H1 (cell line): ENCODE data around the gene USP35. TPM values are rescaled to one million over a fixed set of nuclear protein-coding genes. Genes with fewer than 3 reads are reported as not detected.

ENCODE experiments used
- CTCF ChIA-PET: fragments of 300-600 bp; sonication (Branson Sonifier 250); formaldehyde crosslinking; loops from one replicate; lab custom pipeline; 2021; ENCODE audit not compliant: partially characterized antibody; lab: Charles Lee
- POLR2A ChIA-PET: fragments of 300-600 bp; sonication (Branson Sonifier 250); formaldehyde crosslinking; loops from one replicate; lab custom pipeline; 2021; ENCODE audit warnings: inconsistent platforms; ENCODE audit not compliant: partially characterized antibody; lab: Charles Lee
- DNase-seq, 2 experiments: peaks; one replicate each; pipeline versions ENCODE4 v3.0.0 to v3.0.0-alpha.2; 2010 to 2022; ENCODE audit warnings: low spot score in 2 of 2, low read depth in 1 of 2, mixed read lengths in 1 of 2
- FAIRE-seq: peaks from 2 replicates; lab custom pipeline; 2011; peaks lifted over from hg19 to GRCh38; lab: Jason Lieb, UNC
- H2AFZ ChIP-seq: 2 replicates; pipeline ENCODE4 v1.8.1; 2012; ENCODE audit warnings: low read length, inconsistent platforms
- H2AK5ac ChIP-seq: 2 replicates; pipeline ENCODE4 v1.6.1; 2013; ENCODE audit warnings: low read depth, low read length
- H2BK120ac ChIP-seq: replicated peaks from 2 replicates; pipeline ENCODE3; 2013; ENCODE audit warnings: low read depth, low read length, inconsistent platforms
- H2BK12ac ChIP-seq: 2 replicates; pipeline ENCODE4 v1.6.1; 2013; ENCODE audit warnings: low read depth, low read length
- H2BK15ac ChIP-seq: 2 replicates; pipeline ENCODE4 v1.6.1; 2013; ENCODE audit warnings: low read length
- H2BK20ac ChIP-seq: 2 replicates; pipeline ENCODE4 v1.6.1; 2013; ENCODE audit warnings: low read length
- H2BK5ac ChIP-seq: 2 replicates; pipeline ENCODE4 v1.6.1; 2013; ENCODE audit warnings: low read depth, low read length
- H3K14ac ChIP-seq: 2 replicates; pipeline ENCODE4 v1.6.1; 2013; ENCODE audit warnings: inconsistent platforms; ENCODE audit not compliant: insufficient read length
- H3K18ac ChIP-seq: 2 replicates; pipeline ENCODE4 v1.6.1; 2013; ENCODE audit warnings: low read length; ENCODE audit errors: extremely low read depth
- H3K23ac ChIP-seq: 2 replicates; pipeline ENCODE4 v1.6.1; 2013; ENCODE audit warnings: inconsistent platforms; ENCODE audit not compliant: insufficient read length
- H3K23me2 ChIP-seq: 2 replicates; pipeline ENCODE4 v1.6.1; 2013; ENCODE audit warnings: low read depth, low read length
- H3K27ac ChIP-seq: 2 replicates; pipeline ENCODE4 v1.6.1; 2011; ENCODE audit warnings: low read depth, low read length, inconsistent platforms
- H3K27me3 ChIP-seq, 4 experiments: replicated peaks in 1 of 4; 1 replicate in 1 of 4; 2 replicates in 3 of 4; pipeline versions ENCODE4 v1.6.1 to v1.8.1; 2011 to 2013; ENCODE audit warnings: low read length in 3 of 4, mild to moderate bottlenecking in 3 of 4, inconsistent platforms in 2 of 4, mixed read lengths in 2 of 4, moderate library complexity in 1 of 4; ENCODE audit not compliant: control insufficient read depth in 3 of 4, insufficient read depth in 3 of 4; ENCODE audit errors: extremely low read depth in 1 of 4
- H3K36me3 ChIP-seq, 4 experiments: 2 replicates each; pipeline versions ENCODE4 v1.6.1 to v1.8.1; 2011 to 2013; ENCODE audit warnings: mild to moderate bottlenecking in 4 of 4, low read length in 3 of 4, moderate library complexity in 2 of 4, control low read depth in 1 of 4, inconsistent platforms in 1 of 4; ENCODE audit not compliant: insufficient read depth in 4 of 4, control insufficient read depth in 2 of 4
- H3K4ac ChIP-seq: replicated peaks from 2 replicates; pipeline ENCODE3; 2013; ENCODE audit warnings: low read length, low read depth, mixed read lengths, inconsistent platforms; ENCODE audit not compliant: insufficient read length
- H3K4me1 ChIP-seq, 4 experiments: replicated peaks in 1 of 4; 1 replicate in 1 of 4; 2 replicates in 3 of 4; pipeline versions ENCODE4 v1.6.1 to v1.8.1; 2011 to 2013; ENCODE audit warnings: low read length in 3 of 4, inconsistent platforms in 2 of 4, mixed read lengths in 1 of 4; ENCODE audit not compliant: insufficient read depth in 4 of 4, control insufficient read depth in 3 of 4
- H3K4me2 ChIP-seq, 2 experiments: 2 replicates each; pipeline versions ENCODE4 v1.6.1 to v1.8.1; 2011 to 2013; ENCODE audit warnings: low read depth in 2 of 2, low read length in 2 of 2, control low read depth in 1 of 2, inconsistent platforms in 1 of 2, mild to moderate bottlenecking in 1 of 2; ENCODE audit not compliant: insufficient read depth in 1 of 2
- H3K4me3 ChIP-seq, 4 experiments: fragments of 200-600, 300-600 bp in 1 of 4; sonication (generic), shearing (Covaris generic), sonication (Bioruptor Twin) in 1 of 4; 2 replicates each; pipeline versions ENCODE4 v1.5.1 to v1.8.1; 2011 to 2016; ENCODE audit warnings: low read length in 4 of 4, low read depth in 3 of 4, control low read depth in 2 of 4, inconsistent platforms in 2 of 4, mild to moderate bottlenecking in 2 of 4, mixed read lengths in 1 of 4, moderate library complexity in 1 of 4; ENCODE audit not compliant: insufficient read depth in 2 of 4; ENCODE audit errors: extremely low read depth in 1 of 4
- H3K56ac ChIP-seq: replicated peaks from 2 replicates; pipeline ENCODE3; 2013; ENCODE audit warnings: low read depth, mild to moderate bottlenecking, mixed read lengths, low read length, inconsistent platforms; ENCODE audit not compliant: insufficient read length
- H3K79me1 ChIP-seq: 2 replicates; pipeline ENCODE4 v1.6.1; 2013; ENCODE audit warnings: low read depth, low read length, control low read depth
- H3K79me2 ChIP-seq, 2 experiments: 2 replicates each; pipeline versions ENCODE4 v1.6.1 to v1.8.1; 2012 to 2013; ENCODE audit warnings: low read length in 2 of 2, mild to moderate bottlenecking in 2 of 2, inconsistent platforms in 1 of 2; ENCODE audit not compliant: insufficient read depth in 2 of 2, control insufficient read depth in 1 of 2
- H3K9ac ChIP-seq, 4 experiments: replicated peaks in 1 of 4; 1 replicate in 1 of 4; 2 replicates in 3 of 4; pipeline versions ENCODE4 v1.6.1 to v1.8.1; 2011 to 2013; ENCODE audit warnings: low read depth in 3 of 4, low read length in 3 of 4, control low read depth in 2 of 4, mild to moderate bottlenecking in 2 of 4, moderate library complexity in 2 of 4, inconsistent platforms in 1 of 4; ENCODE audit errors: extremely low read depth in 1 of 4
- H3K9me3 ChIP-seq, 2 experiments: 2 replicates each; pipeline versions ENCODE4 v1.6.1 to v1.8.1; 2012 to 2013; ENCODE audit warnings: mild to moderate bottlenecking in 2 of 2, moderate library complexity in 2 of 2, control low read depth in 1 of 2, inconsistent platforms in 1 of 2, low read depth in 1 of 2, low read length in 1 of 2, mixed read lengths in 1 of 2; ENCODE audit not compliant: insufficient read depth in 2 of 2
- H4K20me1 ChIP-seq, 2 experiments: replicated peaks in 1 of 2; 2 replicates each; pipeline versions ENCODE3 to v1.8.1; 2011 to 2013; ENCODE audit warnings: inconsistent platforms in 2 of 2, low read length in 2 of 2, mild to moderate bottlenecking in 1 of 2; ENCODE audit not compliant: insufficient read depth in 2 of 2, control insufficient read depth in 1 of 2
- H4K5ac ChIP-seq: 2 replicates; pipeline ENCODE4 v1.6.1; 2013; ENCODE audit warnings: low read length, low read depth, mixed read lengths, inconsistent platforms; ENCODE audit not compliant: insufficient read length
- H4K8ac ChIP-seq: 2 replicates; pipeline ENCODE4 v1.8.0; 2013; ENCODE audit warnings: mild to moderate bottlenecking, moderate library complexity, low read length, inconsistent platforms; ENCODE audit not compliant: insufficient read depth; ENCODE audit errors: extremely low read depth
- H4K91ac ChIP-seq: replicated peaks from 2 replicates; pipeline ENCODE3; 2013; ENCODE audit warnings: low read length, mixed read lengths, inconsistent platforms; ENCODE audit not compliant: insufficient read length
- BRCA1 ChIP-seq: IDR thresholded peaks from 2 replicates; pipeline ENCODE4 v1.6.1; 2012; ENCODE audit warnings: low read depth, low read length, improper control_type of control experiment
- CEBPB ChIP-seq: IDR thresholded peaks from 2 replicates; pipeline ENCODE4 v1.6.1; 2012; ENCODE audit warnings: low read depth, low read length
- MAFK ChIP-seq: IDR thresholded peaks from 2 replicates; pipeline ENCODE4 v1.6.1; 2012; ENCODE audit warnings: low read depth, mild to moderate bottlenecking, improper control_type of control experiment, low read length
- POLR2AphosphoS5 ChIP-seq: IDR thresholded peaks from 2 replicates; pipeline ENCODE4 v1.6.1; 2011; ENCODE audit warnings: low read depth, low read length
- SP1 ChIP-seq: IDR thresholded peaks from 2 replicates; pipeline ENCODE4 v1.6.1; 2011; ENCODE audit warnings: low read depth, low read length
- WGBS, 2 experiments: shearing (Covaris generic) in 1 of 2; methylation state at CpG; one replicate each; pipeline versions ENCODE4 v1.1.6 to v1.1.7; 2013 to 2015; ENCODE audit warnings: low lambda C conversion rate in 2 of 2, mixed read lengths in 2 of 2, inconsistent platforms in 1 of 2, low coverage in 1 of 2, missing lambda C conversion rate in 1 of 2; ENCODE audit not compliant: insufficient replicate concordance in 2 of 2, insufficient coverage in 1 of 2, insufficient read length in 1 of 2; ENCODE audit errors: extremely low coverage in 1 of 2, missing lambda C conversion rate in 1 of 2; 5-methylcytosine and 5-hydroxymethylcytosine counted together
- polyA plus RNA-seq, 7 experiments: library from polyadenylated mRNA; depleted of rRNA in 3 of 7; stranded (reverse) in 5 of 7; unstranded in 2 of 7; fragments of >200 nt in 5 of 7; fragments of 200-250 nt in 2 of 7; gene quantifications; 1 replicate in 5 of 7; 2 replicates in 1 of 7; 4 replicates in 1 of 7; pipeline versions ENCODE4 v1.2.1 to v1.2.3, GENCODE V29; 2011 to 2013; ENCODE audit warnings: missing spikeins in 2 of 7, mixed read lengths in 2 of 7
- total RNA-seq: library from RNA; stranded (reverse); fragmentation: NEBNext Ultra II Directional; extraction: Animal tissue kit (Norgen Biotek cat#: 25700); gene quantifications from 2 replicates; pipeline ENCODE4 v1.2.1, GENCODE V29; 2021

USP35 gene
- total and polyA plus RNA-seq, 2 of the 8 experiments (the other 6 are each of a cell fraction or from before 2014, with no cell fraction given), result 4.6 to 6.8 TPM

GRCh38 chr11:78161346-78161745 is 27.4 kb upstream of the USP35 start:
- no peak overlapping the region for H2BK20ac ChIP-seq
- no peak for DNase-seq
- H2AK5ac ChIP-seq, result no peak overlapping the region
- H3K4me1 ChIP-seq, result no peaks in the 10 kb centered on the region
- no peak overlapping the region for H2AFZ ChIP-seq
- H4K8ac ChIP-seq, result no peak overlapping the region
- no peaks in the 10 kb centered on the region for H3K36me3 ChIP-seq
- H2BK5ac ChIP-seq, result no peak overlapping the region
- CTCF ChIA-PET, result interaction anchor here (0.7 to 1.2 kb wide), 3 partner anchors 11 to 67 kb away, joined by 3 to 4 read pairs (median 3); no protein-coding TSS in a partner anchor
- no peak overlapping the region for H2BK120ac ChIP-seq
- TF ChIP-seq POLR2AphosphoS5 (no peak), MAFK (no peak), BRCA1 (no peak), CEBPB (no peak), SP1 (no peak)
- no peak overlapping the region for H3K9ac ChIP-seq
- POLR2A ChIA-PET, result interaction anchor here (1.0 to 1.2 kb wide), 3 partner anchors 7 to 30 kb away, joined by 3 read pairs; partner anchors contain the start of gene ALG8
- H2BK12ac ChIP-seq, result no peak overlapping the region
- H3K27ac ChIP-seq, result no peak overlapping the region
- H3K4me3 ChIP-seq, result no peak overlapping the region
- no peak overlapping the region for H2BK15ac ChIP-seq
- no peak overlapping the region for H3K23ac ChIP-seq
- no peaks in the 10 kb centered on the region for H3K27me3 ChIP-seq
- H3K14ac ChIP-seq, result no peak overlapping the region
- no peaks in the 10 kb centered on the region for H3K9me3 ChIP-seq
- H3K79me1 ChIP-seq, result no peaks in the 10 kb centered on the region
- H4K20me1 ChIP-seq, result no peaks in the 10 kb centered on the region
- H3K18ac ChIP-seq, result no peak overlapping the region
- no peaks in the 10 kb centered on the region for H3K23me2 ChIP-seq
- H3K4ac ChIP-seq, result no peak overlapping the region
- FAIRE-seq, result no peak
- H4K5ac ChIP-seq, result no peak overlapping the region
- WGBS, 2 experiments, result 100% methylated on average over 2 of the region's 2 CpGs; no CpG with 5 or more reads in 1 of the 2 experiments
- H4K91ac ChIP-seq, result no peak overlapping the region
- no peaks in the 10 kb centered on the region for H3K79me2 ChIP-seq
- no peak overlapping the region for H3K4me2 ChIP-seq
- H3K56ac ChIP-seq, result no peak overlapping the region
